Measurements from ENCODE around the gene ZMAT2.
A peak's percentile ranks its signal among the peaks of the same experiment; 100 is the strongest.
"Not testable (repeated sequence)": the region's sequence is repeated elsewhere in the genome, so short reads cannot be mapped to it uniquely, and the experiment has no call there.

Gene ZMAT2

GRCh38 chr5:140708787-140709186, 8.5 kb downstream of the ZMAT2 start:
- DNase-seq (ENCODE audit: low spot score) = not testable (repeated sequence)

- DNase-seq (ENCODE audit: low spot score) = peak; percentile 50
Observed at GRCh38 chr5:140710899-140711552, 10.8 kb downstream of the ZMAT2 start.

GRCh38 chr5:140711794-140712193, 11.5 kb downstream of the ZMAT2 start:
- DNase-seq (ENCODE audit: low spot score) = no peak

GRCh38 chr5:140713562-140714094, 13.4 kb downstream of the ZMAT2 start:
- no peak for DNase-seq (ENCODE audit: low spot score)

GRCh38 chr5:140716238-140716637, 16.0 kb downstream of the ZMAT2 start:
- DNase-seq (ENCODE audit: low spot score) = not testable (repeated sequence)

GRCh38 chr5:140718266-140718592, 18.0 kb downstream of the ZMAT2 start:
- no peak for DNase-seq (ENCODE audit: low spot score)

- DNase-seq (ENCODE audit: low spot score) = not testable (repeated sequence)
Observed at GRCh38 chr5:140720738-140721137, 20.5 kb downstream of the ZMAT2 start.

- DNase-seq (ENCODE audit: low spot score) = not testable (repeated sequence)
Observed at GRCh38 chr5:140721395-140721794, 21.1 kb downstream of the ZMAT2 start.

- peak; percentile 2 for DNase-seq (ENCODE audit: low spot score)
Observed at GRCh38 chr5:140725799-140726471, 25.7 kb downstream of the ZMAT2 start.

GRCh38 chr5:140733098-140733497, 32.9 kb downstream of the ZMAT2 start:
- DNase-seq (ENCODE audit: low spot score) = no peak

GRCh38 chr5:140734354-140734753, 34.1 kb downstream of the ZMAT2 start:
- DNase-seq (ENCODE audit: low spot score) = no peak

GRCh38 chr5:140737486-140737885, 37.2 kb downstream of the ZMAT2 start:
- no peak for DNase-seq (ENCODE audit: low spot score)

- no peak for DNase-seq (ENCODE audit: low spot score)
Observed at GRCh38 chr5:140741967-140742366, 41.7 kb downstream of the ZMAT2 start.

- no peak for DNase-seq (ENCODE audit: low spot score)
Observed at GRCh38 chr5:140753561-140753960, 53.3 kb downstream of the ZMAT2 start.
